Endometrial microvascular endothelial cells (primary cell): Measurements from ENCODE around the gene PRAME. TPM values are rescaled to one million over a fixed set of nuclear protein-coding genes. Genes with fewer than 3 reads are reported as not detected.

Source experiments
- in situ Hi-C: cut with HindIII; loops from 2 replicates; pipeline ENCODE4 v1.10.0; 2017; ENCODE audit warnings: low sequenced_read_pairs, low pct_unique_long_range_greater_than_20kb; ENCODE audit errors: inconsistent ontology term
- total RNA-seq: library from RNA; depleted of rRNA; stranded (reverse); fragments of >200 nt; gene quantifications from one replicate; pipeline ENCODE4 v1.2.3, GENCODE V29; 2015; ENCODE audit errors: inconsistent ontology term

PRAME gene
- total RNA-seq, 1 donor from 2014 or later = not detected

GRCh38 chr22:22508274-22509176 is 50.5 kb downstream of the PRAME start, which contains the start of gene ZNF280B:
Gene ZNF280B, minus strand, starts transcription at chr22:22508742. Its CDS starts 19,344 bp downstream, at chr22:22489398.
- in situ Hi-C loops = no loop called here

DNA sequence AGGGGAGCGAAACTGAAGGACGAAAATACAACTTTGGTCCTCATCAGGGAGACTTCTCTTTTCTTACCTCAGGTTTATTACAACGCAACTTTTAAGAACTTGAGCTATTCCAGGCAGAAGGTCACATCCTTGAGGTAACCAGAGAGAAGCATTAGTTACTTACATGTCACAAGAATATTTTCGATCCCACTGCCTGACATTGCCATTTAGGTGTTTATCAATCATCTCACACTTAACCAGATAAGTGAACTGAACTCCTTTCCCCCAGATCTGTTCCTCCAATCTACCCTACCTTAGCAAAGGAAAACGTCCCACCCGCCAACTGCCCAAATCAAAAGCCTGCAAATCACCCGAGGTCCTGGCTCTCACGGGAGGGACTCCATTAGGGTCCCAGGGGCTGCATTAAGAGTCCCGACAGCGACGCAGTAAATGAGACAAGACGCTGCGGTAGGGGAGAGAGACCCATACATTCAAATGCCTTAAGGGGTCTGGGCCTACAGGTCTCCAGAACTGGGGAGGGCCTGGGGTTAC is 51.3 kb downstream of the PRAME start:
- in situ Hi-C loops = no loop called here

DNA sequence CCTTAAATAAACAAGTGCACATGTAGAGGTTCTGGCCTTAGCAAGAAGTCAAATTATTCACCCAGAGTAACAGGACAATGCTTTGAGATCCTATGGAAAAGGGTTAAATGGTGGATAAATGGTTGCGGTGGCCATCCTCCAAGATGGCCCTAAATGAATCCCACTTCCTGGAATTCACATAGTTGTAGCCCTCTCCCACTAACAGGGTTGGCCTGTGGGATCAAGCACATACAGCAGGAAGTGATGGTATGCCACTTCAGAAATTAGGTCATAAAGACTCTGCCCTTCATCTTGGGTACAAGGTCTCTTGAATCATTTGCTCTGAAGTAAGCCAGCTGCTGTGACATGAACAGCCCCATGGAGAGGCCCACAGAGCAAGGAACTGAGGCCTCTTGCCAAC is 52.3 kb downstream of the PRAME start:
- in situ Hi-C loops = no loop called here

- in situ Hi-C loops = no loop called here
Measured at GRCh38 chr22:22498267-22498666, 60.8 kb downstream of the PRAME start.

Other genes with a start within 250 kb of the PRAME start
- 2.1 TPM for gene ZNF280B, start 50.5 kb downstream of the PRAME start, total RNA-seq
- 0.09 TPM for gene ZNF280A, start 39.0 kb downstream of the PRAME start, total RNA-seq
- not detected for gene GGTLC2, start 85.3 kb upstream of the PRAME start, total RNA-seq